PC-3 (cell line): Measurements from ENCODE around the gene DMD.

Experiments
- CTCF ChIP-seq: fragments of 300-600 bp; sonication (generic); conservative IDR thresholded peaks from 2 replicates; pipeline ENCODE4 v1.5.1; 2017; ENCODE audit warnings: antibody characterized with exemption, low read depth, mild to moderate bottlenecking, low read length
- EZH2 ChIP-seq: fragments of 300-600 bp; sonication (generic); IDR thresholded peaks from one replicate; pipeline ENCODE4 v1.6.1; 2017; ENCODE audit warnings: antibody characterized with exemption, mild to moderate bottlenecking, low read length; ENCODE audit not compliant: unreplicated experiment
- EZH2phosphoT487 ChIP-seq: fragments of 300-600 bp; sonication (generic); IDR thresholded peaks from 2 replicates; pipeline ENCODE4 v1.6.1; 2018; ENCODE audit warnings: mild to moderate bottlenecking, antibody characterized with exemption, low read length, borderline replicate concordance

DNA sequence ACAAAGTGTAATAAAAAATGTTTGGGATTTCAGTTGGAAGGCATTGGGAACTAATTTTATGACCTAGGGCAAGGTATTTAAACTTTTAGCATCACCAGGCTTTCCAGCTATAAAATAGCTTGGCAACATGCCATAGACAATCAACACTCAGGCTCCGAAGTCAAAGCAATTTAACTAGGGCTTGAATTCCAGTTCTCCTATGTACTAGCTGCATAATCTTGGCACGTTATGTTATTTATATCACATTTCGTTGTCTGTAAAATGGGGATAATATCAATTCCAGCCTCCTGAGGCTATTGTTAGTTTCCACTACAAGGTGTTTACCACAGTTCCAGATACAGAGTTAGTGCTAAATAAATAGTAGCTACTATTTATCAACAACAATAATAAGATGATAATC is 78.8 kb downstream of the DMD start:
- TF ChIP-seq EZH2phosphoT487 (no peak), CTCF (no peak), EZH2 (no peak)
